Occipital lobe (tissue), 2 donors: ENCODE results near the gene TRIM59. TPM values are rescaled to one million over a fixed set of nuclear protein-coding genes. Genes with fewer than 3 reads are reported as not detected.
"Not testable (repeated sequence)": the region's sequence is repeated elsewhere in the genome, so short reads cannot be mapped to it uniquely, and the experiment has no call there.

Experiments
- DNase-seq: peaks from one replicate; lab custom pipeline; 2025; lab: John Stamatoyannopoulos, UW
- total RNA-seq: library from RNA; depleted of rRNA; stranded (reverse); fragments of >200 nt; gene quantifications from one replicate; pipeline ENCODE4 v1.2.3, GENCODE V29; 2014

The TRIM59 gene
- total RNA-seq, 1 donor from 2014 or later = 14.3 TPM

- DNase-seq = no peak
Observed at GRCh38 chr3:160458151-160458550, 8.6 kb upstream of the TRIM59 start.

GRCh38 chr3:160455846-160456245 is 6.3 kb upstream of the TRIM59 start:
- DNase-seq = no peak

DNA sequence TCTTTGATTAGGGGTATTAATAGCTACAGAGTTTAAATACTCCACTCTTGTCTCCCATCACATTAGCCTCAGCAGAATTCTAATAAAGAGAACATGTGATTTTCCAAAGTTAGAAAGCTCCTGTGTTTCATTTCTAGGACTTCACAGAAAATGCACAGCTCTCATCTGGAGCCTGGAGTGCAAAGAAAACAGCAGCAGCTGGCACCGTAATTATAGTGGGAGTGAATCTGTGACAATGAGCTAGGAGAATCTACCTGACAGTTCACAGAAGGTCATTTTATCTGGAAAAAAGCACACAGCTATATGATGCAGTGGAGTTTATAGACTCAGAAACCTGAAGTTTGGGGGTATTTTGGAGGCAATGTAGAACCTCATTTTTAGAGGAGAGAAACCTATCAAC is 5.4 kb upstream of the TRIM59 start:
- no peak for DNase-seq

- DNase-seq = not testable (repeated sequence)
Observed at GRCh38 chr3:160452251-160452650, 2.7 kb upstream of the TRIM59 start.

- no peak for DNase-seq
Observed at GRCh38 chr3:160451602-160452001, 2.0 kb upstream of the TRIM59 start.

DNA sequence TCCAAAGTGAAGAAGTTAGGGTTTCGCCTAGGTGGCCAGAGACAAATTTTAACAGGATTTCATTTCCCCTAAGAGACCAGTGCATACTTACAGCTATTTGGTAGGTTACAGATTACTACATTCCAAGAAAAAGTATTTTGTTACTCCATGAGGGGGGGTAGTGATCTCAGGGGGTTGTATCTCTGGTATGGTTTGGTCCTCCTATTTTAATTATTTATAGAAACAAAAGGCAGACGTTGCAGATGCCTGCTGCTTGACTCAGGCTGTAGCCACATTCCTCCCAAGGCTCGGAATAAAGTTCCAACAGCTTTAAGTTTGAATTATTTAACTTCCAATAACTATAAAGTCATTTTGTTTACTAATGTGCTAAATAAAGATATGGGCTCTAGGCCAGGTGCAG is 1.3 kb upstream of the TRIM59 start:
- no peak for DNase-seq

- no peak for DNase-seq
Observed at GRCh38 chr3:160448845-160449635, 546 bp downstream of the TRIM59 start.

- no peak for DNase-seq
Observed at GRCh38 chr3:160447544-160447943, 2.0 kb downstream of the TRIM59 start.

GRCh38 chr3:160446522-160447056 is 3.0 kb downstream of the TRIM59 start:
- DNase-seq = no peak

DNA sequence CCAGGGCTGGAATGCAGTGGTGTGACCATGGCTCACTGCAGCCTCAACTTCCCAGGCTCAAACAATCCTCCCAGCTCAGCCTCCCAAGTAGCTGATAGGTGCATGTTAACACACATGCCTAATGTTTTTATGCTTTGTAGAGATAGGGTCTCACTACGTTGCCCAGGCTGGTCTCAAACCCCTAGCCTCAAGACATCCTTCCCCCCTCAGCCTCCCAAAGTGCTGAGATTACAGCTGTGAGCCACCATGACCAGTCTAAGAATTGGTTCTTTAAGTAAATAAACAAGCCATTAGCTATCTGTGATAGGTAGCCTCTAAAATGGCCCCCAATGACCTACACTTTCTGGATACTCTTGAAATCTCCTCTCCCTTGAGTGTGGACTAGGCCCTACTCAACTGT is 3.7 kb downstream of the TRIM59 start:
- no peak for DNase-seq

- DNase-seq = no peak
Observed at GRCh38 chr3:160444411-160444810, 5.2 kb downstream of the TRIM59 start.

DNA sequence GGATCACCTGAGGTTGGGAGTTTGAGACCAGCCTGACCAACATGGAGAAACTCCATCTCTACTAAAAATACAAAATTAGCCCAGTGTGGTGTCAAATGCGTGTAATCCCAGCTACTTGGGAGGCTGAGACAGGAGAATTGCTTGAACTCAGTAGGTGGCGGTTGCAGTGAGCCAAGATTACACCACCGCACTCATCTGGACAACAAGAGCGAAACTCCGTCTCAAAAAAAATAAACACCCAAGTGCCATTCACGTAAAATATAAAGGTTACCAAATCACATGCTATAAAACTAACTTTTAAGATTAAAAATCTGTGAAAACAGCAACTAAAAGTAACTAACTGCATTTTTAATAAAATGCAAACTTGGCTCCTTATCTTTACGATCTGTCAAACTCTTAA is 8.9 kb downstream of the TRIM59 start:
- no peak for DNase-seq

DNA sequence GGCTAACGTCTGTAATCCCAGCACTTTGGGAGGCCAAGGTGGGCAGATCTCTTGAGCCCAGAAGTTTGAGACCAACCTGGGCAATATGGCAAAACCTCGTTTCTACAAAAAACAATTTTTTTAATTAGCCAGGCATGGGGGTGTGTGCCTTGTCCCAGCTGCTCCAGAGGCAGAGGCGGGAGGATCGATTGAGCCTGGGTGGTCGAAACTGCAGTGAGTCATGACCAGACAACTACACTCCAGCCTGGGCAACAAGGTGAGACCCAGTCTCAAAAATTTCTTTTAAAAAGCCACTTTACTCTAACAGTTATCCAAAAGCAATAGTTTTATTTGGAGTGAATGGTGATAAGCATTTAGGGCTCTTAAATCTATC is 12.5 kb downstream of the TRIM59 start:
- DNase-seq = no peak

DNA sequence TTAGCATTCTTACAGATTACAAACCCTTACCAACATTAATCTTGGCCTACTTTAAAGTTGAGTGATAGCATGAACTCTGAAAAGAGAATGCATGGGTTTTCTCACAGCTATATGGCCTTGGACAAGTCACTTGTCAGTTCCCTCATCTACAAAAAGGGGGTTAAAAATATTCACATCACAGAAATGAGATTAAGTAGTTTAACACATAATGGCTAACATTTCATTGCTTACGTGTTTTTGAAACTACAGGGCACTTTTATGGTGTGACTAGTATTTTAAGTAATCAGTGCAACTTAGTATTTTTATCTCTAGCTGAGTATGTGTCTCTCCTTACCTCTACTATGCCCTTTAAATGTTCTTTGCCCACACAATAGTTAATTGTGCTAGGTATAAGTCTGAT is 13.8 kb downstream of the TRIM59 start:
- DNase-seq = no peak

DNA sequence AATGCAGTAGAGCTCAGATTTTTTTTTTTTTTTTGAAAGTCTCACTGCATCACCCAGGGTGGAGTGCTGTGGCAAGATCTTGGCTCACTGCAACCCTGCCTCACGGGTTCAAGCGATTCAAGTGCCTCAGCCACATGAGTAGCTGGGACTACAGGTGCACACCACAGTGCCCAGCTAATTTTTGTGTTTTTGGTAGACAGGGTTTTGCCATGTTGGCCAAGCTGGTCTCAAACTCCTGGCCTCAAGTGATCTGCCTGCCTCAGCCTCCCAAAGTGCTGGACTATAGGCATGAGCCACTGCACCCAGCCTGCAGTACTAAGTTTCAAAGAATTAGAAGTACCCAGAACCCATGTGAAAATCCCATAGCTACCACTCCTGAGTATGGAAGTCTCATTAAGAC is 14.5 kb downstream of the TRIM59 start:
- no peak for DNase-seq

DNA sequence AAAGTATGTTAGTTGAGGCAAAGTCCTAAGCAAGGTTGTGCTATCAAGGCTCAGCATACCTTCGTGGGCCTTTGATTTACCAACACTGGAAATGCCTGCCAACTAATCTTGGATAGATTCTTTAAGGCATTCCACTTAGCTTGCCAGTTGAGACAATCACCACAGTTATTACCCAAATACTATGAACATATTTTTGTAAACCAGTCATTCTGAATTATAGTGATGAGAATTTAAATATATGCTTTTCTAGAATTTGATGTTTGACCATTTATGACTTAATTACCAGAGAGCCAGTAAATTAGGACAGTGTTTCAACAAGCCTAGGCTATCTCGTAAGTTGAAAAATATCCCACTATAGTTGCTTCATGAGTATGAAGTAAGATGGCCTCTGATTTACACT is 15.5 kb downstream of the TRIM59 start:
- DNase-seq = no peak

GRCh38 chr3:160427832-160428424 is 21.7 kb downstream of the TRIM59 start:
- no peak for DNase-seq

DNA sequence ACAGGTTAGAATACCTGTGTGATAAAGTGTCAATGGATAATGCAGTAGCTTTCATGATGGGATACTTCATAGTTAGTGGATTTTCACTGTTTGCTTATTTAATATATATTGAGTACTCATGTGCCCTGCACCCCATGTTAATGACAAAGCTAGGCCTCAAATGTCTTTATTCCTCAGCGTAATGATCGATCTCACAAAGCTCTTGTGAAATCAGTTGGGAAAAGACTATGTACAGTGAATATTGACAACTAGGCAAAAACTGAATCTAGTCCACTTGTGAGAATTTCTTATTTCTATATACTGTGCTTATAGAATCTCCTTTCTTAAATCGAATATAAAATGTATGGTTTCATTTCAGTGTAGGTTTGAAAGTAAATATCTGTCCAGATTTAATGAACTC is 32.3 kb downstream of the TRIM59 start:
- no peak for DNase-seq

DNA sequence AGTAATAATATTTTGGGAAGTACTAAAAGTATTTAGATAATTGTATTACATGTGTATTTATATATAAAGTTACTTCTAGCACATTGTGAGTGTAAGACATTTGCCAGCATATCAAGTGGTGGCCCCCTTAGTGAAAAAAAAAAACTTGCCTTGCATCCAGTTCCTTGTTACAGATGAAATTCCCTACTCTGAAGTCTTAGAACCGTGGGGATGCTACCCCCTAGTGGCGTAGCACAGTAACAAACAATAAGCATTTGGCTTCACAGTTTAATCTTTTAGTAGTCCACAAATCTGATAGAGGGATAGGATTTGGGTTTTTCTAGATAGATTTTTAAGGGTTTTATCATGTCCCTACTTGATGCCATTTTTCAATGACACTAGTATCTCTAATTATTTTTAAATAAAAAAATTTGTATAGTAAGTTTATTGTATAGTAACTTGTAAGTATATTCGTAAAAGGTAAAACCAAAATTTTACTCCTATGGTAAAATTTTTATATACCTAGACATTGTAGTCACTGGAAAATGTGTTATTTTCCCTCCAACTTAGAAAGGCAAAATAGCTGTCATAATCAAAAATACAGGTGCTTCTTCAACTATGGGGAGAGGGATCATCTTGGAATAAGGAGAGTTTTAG is 35.9 kb downstream of the TRIM59 start:
- DNase-seq = peak; percentile 35

DNA sequence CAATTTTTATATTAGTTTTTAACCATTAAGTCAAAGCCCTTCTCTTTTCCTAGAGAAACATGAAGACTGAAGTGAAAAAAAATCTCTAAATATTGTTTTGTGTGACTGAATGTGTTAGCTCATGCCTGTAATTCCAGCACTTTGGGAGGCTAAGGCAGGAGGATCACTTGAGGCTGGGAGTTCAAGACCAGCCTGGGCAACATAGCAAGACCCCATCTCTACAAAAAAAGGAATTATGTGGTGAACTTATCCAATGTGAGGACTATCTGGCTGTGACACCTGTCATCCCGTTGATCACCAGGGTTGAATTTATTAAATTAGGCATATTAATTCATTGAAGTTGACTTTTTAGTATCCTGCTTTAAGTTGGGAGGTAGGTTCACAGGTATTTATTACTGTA is 37.1 kb downstream of the TRIM59 start:
- no peak for DNase-seq

GRCh38 chr3:160409812-160410610 is 39.6 kb downstream of the TRIM59 start:
- DNase-seq = no peak
